WTC11 (cell line): Measurements from ENCODE around the gene RXRB. TPM values are rescaled to one million over a fixed set of nuclear protein-coding genes. Genes with fewer than 3 reads are reported as not detected.

ENCODE experiments used
- ATAC-seq: fragments of 200-7000 bp; cut with Tn5 transposase; 2 replicates; pipeline ENCODE4 v1.10.0; 2021; ENCODE audit warnings: mild to moderate bottlenecking, moderate library complexity
- CTCF ChIA-PET: fragments of 300-600 bp; sonication (Branson Sonifier 250); formaldehyde crosslinking; loops from one replicate; lab custom pipeline; 2021; ENCODE audit warnings: antibody characterized with exemption; lab: Charles Lee
- POLR2A ChIA-PET: fragments of 350-600 bp; sonication (Branson Sonifier 250); formaldehyde crosslinking; loops from one replicate; lab custom pipeline; 2021; ENCODE audit warnings: antibody characterized with exemption; lab: Charles Lee
- DNase-seq: peaks from one replicate; pipeline ENCODE4 v3.0.0; 2021; ENCODE audit warnings: low spot score
- H3K27ac Mint-ChIP-seq: 2 replicates; pipeline ENCODE4 v1.8.0; 2021; ENCODE audit warnings: mixed read lengths
- H3K27me3 Mint-ChIP-seq: 2 replicates; pipeline ENCODE4 v1.8.0; 2021; ENCODE audit warnings: low read depth, mild to moderate bottlenecking, moderate library complexity, mixed read lengths
- H3K36me3 Mint-ChIP-seq: 2 replicates; pipeline ENCODE4 v1.8.0; 2021; ENCODE audit warnings: mixed read lengths
- H3K4me1 Mint-ChIP-seq: 2 replicates; pipeline ENCODE4 v1.8.0; 2022; ENCODE audit warnings: mixed read lengths
- H3K4me3 Mint-ChIP-seq: 2 replicates; pipeline ENCODE4 v1.8.0; 2021; ENCODE audit warnings: mild to moderate bottlenecking, moderate library complexity, mixed read lengths
- H3K9me3 Mint-ChIP-seq: 2 replicates; pipeline ENCODE4 v1.8.0; 2021; ENCODE audit warnings: mixed read lengths
- CDX4 ChIP-seq: fragments of 250-450 bp; sonication (Bioruptor Pico); IDR thresholded peaks from 2 replicates; pipeline ENCODE4 v1.9.0; 2021; ENCODE audit warnings: moderate library complexity, mild to moderate bottlenecking, inconsistent platforms, borderline replicate concordance
- CREB1 ChIP-seq: sonication (generic); formaldehyde crosslinking; IDR thresholded peaks from 2 replicates; pipeline ENCODE4 v1.8.0; 2023; ENCODE audit warnings: mild to moderate bottlenecking, missing genetic modification reagents
- FOXK1 ChIP-seq: sonication (generic); formaldehyde crosslinking; IDR thresholded peaks from 2 replicates; pipeline ENCODE4 v1.8.0; 2022; ENCODE audit warnings: mild to moderate bottlenecking, moderate library complexity, missing genetic modification reagents
- FOXP4 ChIP-seq: sonication (generic); formaldehyde crosslinking; IDR thresholded peaks from 2 replicates; pipeline ENCODE4 v1.8.0; 2022; ENCODE audit warnings: mild to moderate bottlenecking, missing genetic modification reagents
- GABPB1 ChIP-seq: sonication (generic); formaldehyde crosslinking; IDR thresholded peaks from 2 replicates; pipeline ENCODE4 v1.8.1; 2023; ENCODE audit warnings: mild to moderate bottlenecking, missing genetic modification reagents
- GTF2I ChIP-seq: fragments of 250-450 bp; sonication (Bioruptor Pico); conservative IDR thresholded peaks from 2 replicates; pipeline ENCODE4 v1.4.0; 2021; ENCODE audit warnings: mild to moderate bottlenecking
- IRF1 ChIP-seq: sonication (generic); formaldehyde crosslinking; IDR thresholded peaks from 2 replicates; pipeline ENCODE4 v1.8.0; 2023; ENCODE audit warnings: missing genetic modification reagents
- IRF2 ChIP-seq: sonication (generic); formaldehyde crosslinking; IDR thresholded peaks from 2 replicates; pipeline ENCODE4 v1.8.0; 2022; ENCODE audit warnings: low read depth, missing genetic modification reagents, borderline replicate concordance
- JAZF1 ChIP-seq: fragments of 250-450 bp; sonication (Bioruptor Pico); IDR thresholded peaks from 2 replicates; pipeline ENCODE4 v1.9.0; 2021; ENCODE audit warnings: moderate library complexity, mild to moderate bottlenecking, inconsistent platforms
- MAX ChIP-seq: sonication (generic); formaldehyde crosslinking; IDR thresholded peaks from 2 replicates; pipeline ENCODE4 v1.8.0; 2022; ENCODE audit warnings: mild to moderate bottlenecking, missing genetic modification reagents
- MLX ChIP-seq: sonication (generic); formaldehyde crosslinking; IDR thresholded peaks from 2 replicates; pipeline ENCODE4 v1.8.1; 2023; ENCODE audit warnings: mild to moderate bottlenecking, missing genetic modification reagents, moderate library complexity
- MXD4 ChIP-seq: fragments of 250-450 bp; sonication (Bioruptor Pico); IDR thresholded peaks from 2 replicates; pipeline ENCODE4 v1.8.0; 2021; ENCODE audit warnings: mild to moderate bottlenecking, moderate library complexity, borderline replicate concordance
- MYBL2 ChIP-seq: sonication (generic); formaldehyde crosslinking; IDR thresholded peaks from 2 replicates; pipeline ENCODE4 v1.8.1; 2023; ENCODE audit warnings: mild to moderate bottlenecking, moderate library complexity, missing genetic modification reagents
- NR1H2 ChIP-seq: sonication (generic); formaldehyde crosslinking; IDR thresholded peaks from 2 replicates; pipeline ENCODE4 v1.9.0; 2021; ENCODE audit warnings: mild to moderate bottlenecking, moderate library complexity, missing genetic modification reagents
- PRRX2 ChIP-seq: fragments of 250-450 bp; sonication (Bioruptor Pico); IDR thresholded peaks from 2 replicates; pipeline ENCODE4 v1.8.0; 2021; ENCODE audit warnings: mild to moderate bottlenecking
- ZBTB21 ChIP-seq: sonication (generic); formaldehyde crosslinking; IDR thresholded peaks from 2 replicates; pipeline ENCODE4 v1.8.1; 2023; ENCODE audit warnings: mild to moderate bottlenecking, missing genetic modification reagents, borderline replicate concordance
- ZBTB43 ChIP-seq: sonication (generic); formaldehyde crosslinking; IDR thresholded peaks from 2 replicates; pipeline ENCODE4 v1.8.1; 2023; ENCODE audit warnings: mild to moderate bottlenecking, missing genetic modification reagents
- ZNF232 ChIP-seq: sonication (generic); formaldehyde crosslinking; IDR thresholded peaks from 2 replicates; pipeline ENCODE4 v1.8.0; 2022; ENCODE audit warnings: mild to moderate bottlenecking, missing genetic modification reagents
- ZNF396 ChIP-seq: fragments of 250-450 bp; sonication (Bioruptor Pico); IDR thresholded peaks from 2 replicates; pipeline ENCODE4 v1.8.0; 2021; ENCODE audit warnings: mild to moderate bottlenecking, moderate library complexity, borderline replicate concordance
- ZNF423 ChIP-seq: fragments of 250-450 bp; sonication (Bioruptor Pico); IDR thresholded peaks from 2 replicates; pipeline ENCODE4 v2.1.2; 2022; ENCODE audit warnings: mild to moderate bottlenecking, moderate library complexity
- ZSCAN18 ChIP-seq: fragments of 250-450 bp; sonication (Bioruptor Pico); IDR thresholded peaks from 2 replicates; pipeline ENCODE4 v2.1.2; 2022; ENCODE audit warnings: mild to moderate bottlenecking, moderate library complexity
- total RNA-seq: library from RNA; stranded (reverse); gene quantifications from 3 replicates; pipeline ENCODE4 v1.2.3, GENCODE V29; 2021

Gene RXRB
- total RNA-seq, 1 experiment from 2014 or later: 24.5 TPM

- H3K4me1 Mint-ChIP-seq: peaks cover 22% of the 10 kb centered on the region
- H3K9me3 Mint-ChIP-seq: no peaks in the 10 kb centered on the region
- ChIA-PET CTCF (interaction anchor here (0.7 to 7.1 kb wide), 9 partner anchors 9 to 211 kb away, joined by 3 to 55 read pairs (median 5); partner anchors contain the start of gene COL11A2), POLR2A (interaction anchor here (0.7 kb wide), 1 partner anchor 11 kb away, joined by 3 read pairs; no protein-coding TSS in a partner anchor)
- no peak overlapping the region for H3K27ac Mint-ChIP-seq
- DNase-seq (no peak), ATAC-seq (no peak)
- H3K4me3 Mint-ChIP-seq: no peak overlapping the region
- no peaks in the 10 kb centered on the region for H3K36me3 Mint-ChIP-seq
- TF ChIP-seq NR1H2 (CRISPR knock-in tag): no peak
- TF ChIP-seq ZBTB21 (CRISPR knock-in tag): no peak
- no peak for TF ChIP-seq JAZF1 (CRISPR knock-in tag)
- TF ChIP-seq GABPB1 (CRISPR knock-in tag): no peak
- TF ChIP-seq GTF2I (CRISPR knock-in tag): no peak
- TF ChIP-seq MAX (CRISPR knock-in tag): no peak
- TF ChIP-seq IRF2: no peak
- TF ChIP-seq ZNF423 (CRISPR knock-in tag): no peak
- no peak for TF ChIP-seq FOXP4 (CRISPR knock-in tag)
- TF ChIP-seq MYBL2: no peak
- H3K27me3 Mint-ChIP-seq: peaks cover 25% of the 10 kb centered on the region
These were observed 36.3 kb downstream of the RXRB start for GRCh38 chr6:33164176-33164575.

GRCh38 chr6:33163540-33163939 lies 36.9 kb downstream of the RXRB start:
- ChIA-PET CTCF (interaction anchor here (1.2 to 7.1 kb wide), 7 partner anchors 10 to 179 kb away, joined by 3 to 55 read pairs (median 5); partner anchors contain the start of gene COL11A2), POLR2A (interaction anchor here (0.7 to 1.7 kb wide), 2 partner anchors 10 to 136 kb away, joined by 3 read pairs; no protein-coding TSS in a partner anchor)
- Mint-ChIP-seq H3K27ac (no peak overlapping the region), H3K27me3 (peaks cover 25% of the 10 kb centered on the region), H3K9me3 (no peaks in the 10 kb centered on the region), H3K36me3 (no peaks in the 10 kb centered on the region), H3K4me3 (no peak overlapping the region), H3K4me1 (peaks cover 22% of the 10 kb centered on the region)
- TF ChIP-seq IRF1 (CRISPR knock-in tag): no peak
- TF ChIP-seq CREB1 (CRISPR knock-in tag): no peak
- no peak for TF ChIP-seq ZSCAN18 (CRISPR knock-in tag)
- TF ChIP-seq FOXK1: no peak
- TF ChIP-seq MXD4: no peak
- TF ChIP-seq CDX4 (CRISPR knock-in tag): no peak
- no peak for TF ChIP-seq ZNF396
- no peak for TF ChIP-seq ZBTB43 (CRISPR knock-in tag)
- TF ChIP-seq ZNF232: no peak
- no peak for TF ChIP-seq MLX
- no peak for TF ChIP-seq PRRX2 (CRISPR knock-in tag)
- DNase-seq (no peak), ATAC-seq (no peak)
